Esophagus (tissue), 2 donors: Measurements from ENCODE around the gene CD248. TPM values are rescaled to one million over a fixed set of nuclear protein-coding genes. Genes with fewer than 3 reads are reported as not detected.

Experiments used
- H3K27ac ChIP-seq, 2 donors: one replicate each; pipeline ENCODE4 v1.5.1; 2013; ENCODE audit warnings: low read depth in 2 of 2, mild to moderate bottlenecking in 2 of 2, inconsistent platforms in 1 of 2, low read length in 1 of 2, moderate library complexity in 1 of 2
- H3K27me3 ChIP-seq, 2 donors: one replicate each; pipeline ENCODE4 v1.6.1; 2013; ENCODE audit warnings: low read length in 2 of 2, control low read depth in 1 of 2, mild to moderate bottlenecking in 1 of 2; ENCODE audit not compliant: insufficient read depth in 2 of 2, control insufficient read depth in 1 of 2
- H3K36me3 ChIP-seq, 2 donors: one replicate each; pipeline ENCODE4 v1.6.1; 2013; ENCODE audit warnings: low read length in 1 of 2; ENCODE audit not compliant: control insufficient read depth in 2 of 2, insufficient read depth in 2 of 2
- H3K4me1 ChIP-seq, 2 donors: one replicate each; pipeline ENCODE4 v1.6.1; 2013; ENCODE audit warnings: low read length in 1 of 2; ENCODE audit not compliant: control insufficient read depth in 2 of 2, insufficient read depth in 2 of 2
- H3K4me3 ChIP-seq, 2 donors: one replicate each; pipeline ENCODE4 v1.5.1; 2013; ENCODE audit warnings: low read length in 2 of 2, mild to moderate bottlenecking in 2 of 2, low read depth in 1 of 2, moderate library complexity in 1 of 2
- H3K9me3 ChIP-seq, 2 donors: one replicate each; pipeline ENCODE4 v1.6.1; 2013; ENCODE audit warnings: mild to moderate bottlenecking in 2 of 2, low read depth in 1 of 2, low read length in 1 of 2, moderate library complexity in 1 of 2; ENCODE audit not compliant: control insufficient read depth in 2 of 2, insufficient read depth in 1 of 2
- WGBS, 2 donors: extraction: QIAGEN DNeasy Blood & Tissue Kit; methylation state at CpG; one replicate each; pipeline ENCODE4 v1.1.7; 2013; 5-methylcytosine and 5-hydroxymethylcytosine counted together
- polyA plus RNA-seq, 2 donors: library from polyadenylated mRNA; stranded (reverse); fragments of 200-250 nt; gene quantifications; one replicate each; pipeline ENCODE4 v1.2.3, GENCODE V29; 2013
- donor health status: healthy with polysubstance abuse.
- donor health status: Bipolar disorder and iron deficiency.

CD248 gene
- polyA plus RNA-seq, 2 donors, result 1.4 to 3.3 TPM

DNA sequence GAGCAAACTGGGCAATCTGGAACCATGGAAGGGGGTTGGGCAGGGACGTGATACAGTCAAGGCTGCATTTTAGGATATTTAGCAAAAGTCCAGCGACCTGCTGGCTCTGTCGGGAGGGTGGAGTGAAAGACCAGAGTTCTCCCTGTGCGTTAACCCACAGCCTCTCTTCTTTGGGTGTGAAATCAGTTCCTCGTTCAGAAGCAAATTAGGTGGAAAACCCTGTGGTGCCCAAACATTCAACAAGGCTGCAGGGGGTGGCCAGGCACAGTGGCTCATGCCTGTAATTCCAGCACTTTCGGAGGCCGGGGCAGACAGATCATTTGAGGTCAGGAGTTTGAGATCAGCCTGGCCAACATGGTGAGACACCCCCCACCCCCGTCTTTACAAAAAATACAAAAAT is 19.2 kb downstream of the CD248 start:
- H3K9me3 ChIP-seq, result no peaks in the 10 kb centered on the region
- H3K4me3 ChIP-seq, result no peak overlapping the region
- 56 to 57% methylated on average over 8 of the region's 8 CpGs for WGBS, 2 donors
- H3K36me3 ChIP-seq, result no peaks in the 10 kb centered on the region
- peaks cover 0 to 3% of the 10 kb centered on the region in 2 donors for H3K4me1 ChIP-seq
- H3K27me3 ChIP-seq, result peaks cover 0 to under 1% of the 10 kb centered on the region in 2 donors
- H3K27ac ChIP-seq, result no peak overlapping the region

DNA sequence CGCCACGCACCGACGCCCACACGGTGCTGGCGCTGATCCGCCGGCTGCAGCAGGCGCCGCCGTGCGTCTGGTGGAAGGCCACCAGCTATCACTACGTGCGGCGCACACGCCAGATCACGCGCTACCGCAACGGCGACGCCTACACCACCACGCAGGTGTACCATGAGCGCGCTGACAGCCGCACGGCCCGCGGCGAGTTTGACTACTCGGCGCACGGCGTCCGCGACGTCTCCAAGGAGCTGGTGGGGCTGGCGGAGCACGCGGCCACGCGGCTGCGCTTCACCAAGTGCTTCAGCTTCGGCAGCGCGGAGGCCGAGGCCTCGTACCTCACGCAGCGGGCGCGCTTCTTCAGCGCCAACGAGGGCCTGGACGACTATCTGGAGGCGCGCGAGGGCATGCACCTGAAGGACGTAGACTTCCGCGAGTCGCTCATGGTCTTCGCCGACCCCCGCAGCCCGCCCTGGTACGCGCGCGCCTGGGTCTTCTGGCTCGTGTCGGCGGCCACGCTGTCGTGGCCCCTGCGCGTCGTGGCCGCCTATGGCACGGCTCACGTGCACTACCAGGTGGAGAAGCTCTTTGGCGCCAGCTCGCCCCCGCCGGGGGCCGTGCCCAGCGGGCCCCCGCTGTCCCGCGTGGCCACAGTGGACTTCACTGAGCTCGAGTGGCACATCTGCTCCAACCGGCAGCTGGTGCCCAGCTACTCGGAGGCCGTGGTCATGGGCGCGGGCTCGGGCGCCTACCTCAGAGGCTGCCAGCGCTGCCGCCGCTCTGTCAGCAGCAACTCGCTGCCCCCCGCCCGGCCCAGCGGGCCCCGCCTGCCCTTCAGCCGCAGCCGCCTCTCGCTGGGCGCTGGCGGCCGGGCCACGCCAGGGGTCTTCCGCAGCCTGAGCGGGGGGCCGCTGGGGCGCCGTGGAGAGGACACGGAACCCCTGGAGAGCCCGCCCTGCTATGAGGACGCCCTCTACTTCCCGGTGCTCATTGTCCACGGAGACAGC is 21.9 kb downstream of the CD248 start:
- no peaks in the 10 kb centered on the region for H3K36me3 ChIP-seq
- WGBS, 2 donors, result 82% methylated on average over 120 to 123 of the region's 123 CpGs
- H3K4me3 ChIP-seq, result no peak overlapping the region
- no peaks in the 10 kb centered on the region for H3K9me3 ChIP-seq
- H3K4me1 ChIP-seq, result peaks cover 1 to 16% of the 10 kb centered on the region in 2 donors
- no peak overlapping the region for H3K27ac ChIP-seq
- peaks cover 0 to 9% of the 10 kb centered on the region in 2 donors for H3K27me3 ChIP-seq

DNA sequence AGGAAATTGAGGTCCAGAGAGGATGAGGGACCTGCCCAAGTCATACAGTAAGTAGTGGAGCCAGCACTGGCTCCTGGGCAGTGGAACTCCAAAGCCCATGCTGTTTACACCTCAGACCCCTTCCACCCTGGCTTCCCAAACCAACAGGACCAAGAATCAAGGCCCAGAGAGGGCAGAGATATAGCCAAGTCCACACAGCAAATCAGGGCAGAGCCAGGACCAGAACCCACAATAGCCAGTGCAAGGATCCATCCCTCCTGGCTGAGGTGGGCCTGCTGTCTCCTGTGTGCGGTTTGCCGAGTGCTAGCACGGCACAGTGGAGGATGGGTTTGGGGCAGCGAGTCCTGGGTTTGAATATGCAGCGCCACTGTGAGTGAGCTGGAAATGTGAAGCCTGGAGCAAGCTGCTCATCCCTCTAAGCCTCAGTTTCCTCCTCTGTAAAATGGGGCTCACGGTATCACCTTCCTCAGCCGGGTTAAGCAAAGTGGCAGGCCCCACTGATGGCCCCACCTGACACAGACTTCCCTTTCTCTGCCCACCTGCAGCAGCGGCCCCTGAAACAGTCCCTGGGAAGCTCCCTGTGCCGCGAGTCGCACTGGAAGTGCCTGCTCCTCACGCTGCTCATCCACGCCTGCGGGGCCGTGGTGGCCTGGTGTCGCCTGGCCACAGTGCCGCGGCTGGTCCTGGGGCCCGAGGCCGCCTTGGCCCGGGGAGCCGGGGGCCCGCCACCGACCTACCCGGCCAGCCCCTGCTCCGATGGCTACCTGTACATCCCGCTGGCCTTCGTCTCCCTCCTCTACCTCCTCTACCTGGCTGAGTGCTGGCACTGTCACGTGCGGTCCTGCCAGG is 22.8 kb downstream of the CD248 start:
- peaks cover 5 to 19% of the 10 kb centered on the region in 2 donors for H3K4me1 ChIP-seq
- no peaks in the 10 kb centered on the region for H3K36me3 ChIP-seq
- H3K4me3 ChIP-seq, result no peak overlapping the region
- peaks cover 0 to 9% of the 10 kb centered on the region in 2 donors for H3K27me3 ChIP-seq
- H3K9me3 ChIP-seq, result no peaks in the 10 kb centered on the region
- 78 to 79% methylated on average over 29 to 30 of the region's 30 CpGs for WGBS, 2 donors
- no peak overlapping the region for H3K27ac ChIP-seq

DNA sequence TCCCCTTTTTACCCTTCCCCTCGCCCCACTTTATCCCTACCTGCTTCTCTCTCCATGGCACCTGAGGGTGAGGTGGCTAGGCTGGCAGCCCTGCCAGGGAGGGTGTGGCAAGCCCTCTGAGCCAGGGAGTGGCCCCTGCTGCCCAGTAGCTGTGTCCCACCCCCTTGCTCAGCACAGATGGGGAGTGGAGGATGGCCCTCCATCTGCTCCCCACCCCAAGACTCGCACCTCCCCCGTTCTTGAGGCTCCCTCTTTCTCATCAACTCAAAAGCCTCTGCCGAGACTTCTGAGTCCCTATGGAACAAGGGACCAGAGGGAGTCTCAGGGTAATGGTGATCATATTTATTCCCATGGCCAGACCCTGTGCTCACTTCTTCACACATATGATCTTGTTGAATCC is 23.5 kb downstream of the CD248 start:
- H3K27ac ChIP-seq, result no peak overlapping the region
- WGBS, 2 donors, result 62 to 67% methylated on average over 4 of the region's 4 CpGs
- H3K27me3 ChIP-seq, result peaks cover 0 to 9% of the 10 kb centered on the region in 2 donors
- H3K36me3 ChIP-seq, result no peaks in the 10 kb centered on the region
- H3K4me3 ChIP-seq, result no peak overlapping the region
- H3K4me1 ChIP-seq, result peaks cover 5 to 21% of the 10 kb centered on the region in 2 donors
- no peaks in the 10 kb centered on the region for H3K9me3 ChIP-seq

DNA sequence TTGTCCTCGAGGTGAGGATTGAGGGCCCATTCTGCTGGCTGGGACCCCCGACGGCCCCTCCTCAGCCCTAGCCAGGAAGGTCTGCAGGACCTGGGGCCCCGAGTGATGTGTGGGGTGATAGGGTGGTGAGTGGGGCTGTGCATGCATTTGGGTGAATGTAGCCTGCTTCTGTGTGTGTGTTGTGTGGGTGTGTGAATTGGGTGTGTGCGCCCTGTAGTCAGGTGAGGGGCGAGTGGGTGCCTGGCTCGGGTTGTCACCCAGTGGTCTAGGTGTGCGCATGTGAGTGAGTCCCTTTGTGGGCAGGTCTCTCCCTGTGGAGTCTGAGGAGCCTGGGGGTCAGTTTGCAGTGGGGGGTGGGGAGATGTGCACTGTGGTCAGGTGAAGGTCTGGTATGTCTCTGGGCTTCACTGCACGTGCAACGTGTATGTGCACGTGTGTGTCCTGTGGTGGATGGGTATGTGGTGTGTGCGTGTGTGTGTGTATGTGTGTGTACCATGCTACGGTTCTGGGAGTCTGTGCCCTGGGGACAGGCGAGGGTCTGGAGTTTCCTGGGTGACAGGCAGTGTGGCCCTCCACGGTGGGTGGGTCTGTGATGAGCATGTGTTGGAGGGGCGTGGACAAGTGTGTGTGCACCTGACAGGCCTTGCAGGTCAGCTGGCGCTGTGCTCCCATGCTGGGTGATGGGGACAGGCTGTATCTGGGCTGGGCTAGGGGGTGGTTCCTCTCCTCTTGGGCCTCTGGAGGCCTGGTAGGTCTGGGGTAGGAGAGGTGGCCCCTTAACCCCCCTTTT is 24.1 kb downstream of the CD248 start:
- peaks cover 9 to 27% of the 10 kb centered on the region in 2 donors for H3K4me1 ChIP-seq
- no peaks in the 10 kb centered on the region for H3K36me3 ChIP-seq
- no peak overlapping the region for H3K4me3 ChIP-seq
- H3K9me3 ChIP-seq, result no peaks in the 10 kb centered on the region
- WGBS, 2 donors, result 41 to 47% methylated on average over 17 of the region's 17 CpGs
- peaks cover 0 to 9% of the 10 kb centered on the region in 2 donors for H3K27me3 ChIP-seq
- H3K27ac ChIP-seq, result no peak overlapping the region

DNA sequence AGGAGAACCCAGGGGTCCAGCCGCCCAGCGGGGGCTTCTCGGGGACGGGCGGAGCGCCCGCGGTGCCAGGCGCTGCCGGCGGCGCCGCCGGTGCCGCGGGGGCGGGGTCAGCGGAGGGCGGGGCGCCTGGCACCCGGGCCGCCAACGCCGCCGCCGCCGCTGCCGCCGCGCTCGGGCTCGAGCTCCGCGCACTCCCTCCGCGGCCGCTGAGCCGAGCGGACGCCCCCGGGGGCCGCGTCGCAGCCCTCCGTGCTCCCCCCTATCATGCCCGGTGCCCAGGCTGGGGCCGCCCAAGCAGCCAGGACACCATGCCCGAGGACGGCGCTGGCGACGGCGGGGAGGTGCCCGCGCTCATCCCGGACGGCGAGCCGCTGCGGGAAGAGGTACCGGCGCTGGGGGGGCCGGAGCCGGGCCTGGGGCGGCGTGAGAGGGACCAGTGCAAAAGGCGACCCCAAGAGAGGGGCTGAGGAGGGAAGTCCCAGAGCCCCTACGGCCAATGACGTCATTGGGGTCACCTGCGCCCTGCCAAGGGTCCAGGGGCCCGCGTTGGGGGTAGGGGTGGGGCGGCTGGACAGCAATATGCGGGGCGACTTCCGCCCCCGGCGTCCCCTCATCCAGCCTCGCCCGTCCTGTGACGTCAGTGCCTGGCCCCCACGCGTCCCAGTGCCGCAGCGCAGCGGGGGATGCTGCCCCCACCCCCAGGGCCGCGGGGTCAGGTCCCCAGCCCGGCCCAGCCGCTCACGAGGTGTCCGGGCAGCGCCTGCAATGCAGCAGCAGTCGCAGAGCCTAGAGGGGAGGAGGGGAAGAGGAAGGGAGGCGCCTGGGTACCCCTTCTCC is 24.9 kb downstream of the CD248 start, which contains the start of gene TMEM151A:
TSS of gene TMEM151A (plus strand) at position 189 of the 837 bp plus-strand sequence. CDS start at position 309, 120 bp downstream.
- H3K4me3 ChIP-seq, result peak within 1 kb of the TSS; percentile 40 to 50
- peaks cover 0 to under 1% of the 10 kb centered on the region in 2 donors for H3K36me3 ChIP-seq
- H3K9me3 ChIP-seq, result no peaks in the 10 kb centered on the region
- peaks cover 11 to 30% of the 10 kb centered on the region in 2 donors for H3K4me1 ChIP-seq
- 2% methylated on average over 60 to 95 of the region's 95 CpGs for WGBS, 2 donors
- no peak within 1 kb of the TSS for H3K27ac ChIP-seq
- H3K27me3 ChIP-seq, result peaks cover 0 to 9% of the 10 kb centered on the region in 2 donors

DNA sequence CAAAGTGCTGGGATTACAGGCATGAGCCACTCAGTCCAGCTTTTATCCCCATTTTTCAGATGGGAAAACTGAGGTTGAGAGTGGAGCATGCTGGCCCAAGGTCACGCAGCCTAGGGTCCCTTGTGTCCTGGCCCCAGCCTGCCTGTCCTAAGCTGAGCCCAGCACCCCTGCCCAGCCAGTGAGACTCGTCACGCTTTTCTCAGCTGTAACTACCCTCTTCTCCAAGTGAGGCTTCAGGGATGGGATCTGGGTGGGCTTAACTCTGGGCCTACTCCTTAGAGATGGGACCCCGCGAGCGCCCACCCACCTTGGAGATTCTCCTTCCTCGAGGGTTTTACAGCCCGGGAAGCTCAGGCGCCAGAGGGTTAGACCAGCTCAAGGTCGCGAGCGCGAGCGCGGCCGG is 25.5 kb downstream of the CD248 start:
- Histone ChIP-seq H3K36me3 (peaks cover 0 to 4% of the 10 kb centered on the region in 2 donors), H3K27me3 (peaks cover 0 to 9% of the 10 kb centered on the region in 2 donors), H3K9me3 (no peaks in the 10 kb centered on the region), H3K27ac (no peak overlapping the region), H3K4me3 (peak overlapping the region in 1 of 2 donors; percentile 50), H3K4me1 (peaks cover 11 to 30% of the 10 kb centered on the region in 2 donors)
- 19 to 20% methylated on average over 16 of the region's 16 CpGs for WGBS, 2 donors

DNA sequence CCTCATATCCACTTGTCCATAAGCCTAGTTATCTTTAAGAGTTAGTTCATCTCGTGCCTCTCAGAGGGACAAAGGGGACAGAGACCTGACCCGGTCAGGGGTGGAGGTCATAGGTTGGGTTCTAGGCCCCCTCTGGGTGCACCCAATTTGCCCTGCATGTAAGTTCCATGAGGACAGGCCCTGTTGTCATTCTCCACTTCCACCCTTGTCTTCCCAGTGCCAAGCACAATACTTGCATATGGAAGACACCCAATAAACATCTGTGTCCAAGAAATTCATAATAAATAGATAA is 26.6 kb downstream of the CD248 start:
- Histone ChIP-seq H3K9me3 (no peaks in the 10 kb centered on the region), H3K4me3 (no peak overlapping the region), H3K27me3 (peaks cover 0 to 9% of the 10 kb centered on the region in 2 donors), H3K4me1 (peaks cover 11 to 32% of the 10 kb centered on the region in 2 donors), H3K36me3 (peaks cover 0 to 6% of the 10 kb centered on the region in 2 donors), H3K27ac (no peak overlapping the region)
- WGBS, 2 donors, result 71 to 81% methylated on average over 2 of the region's 2 CpGs
